ENCODE measurements around the gene ITGB4.

GRCh38 chr17:75739801-75740200 lies 18.5 kb downstream of the ITGB4 start:
- TF ChIP-seq CTCF (IDR thresholded peaks at IDR 0.05) (no peak), POLR2AphosphoS5 (IDR thresholded peaks at IDR 0.05) (no peak)

Data from upper lobe of left lung (tissue), 4 donors.